GM21717 (cell line): ENCODE measurements around the gene SPAG8.

Source experiments
- ATAC-seq: cut with Tn5 transposase; IDR thresholded peaks from one replicate; pipeline ENCODE4 v1.9.1; 2021; ENCODE audit warnings: mild to moderate bottlenecking, moderate library complexity; ENCODE audit not compliant: unreplicated experiment

Gene SPAG8

DNA sequence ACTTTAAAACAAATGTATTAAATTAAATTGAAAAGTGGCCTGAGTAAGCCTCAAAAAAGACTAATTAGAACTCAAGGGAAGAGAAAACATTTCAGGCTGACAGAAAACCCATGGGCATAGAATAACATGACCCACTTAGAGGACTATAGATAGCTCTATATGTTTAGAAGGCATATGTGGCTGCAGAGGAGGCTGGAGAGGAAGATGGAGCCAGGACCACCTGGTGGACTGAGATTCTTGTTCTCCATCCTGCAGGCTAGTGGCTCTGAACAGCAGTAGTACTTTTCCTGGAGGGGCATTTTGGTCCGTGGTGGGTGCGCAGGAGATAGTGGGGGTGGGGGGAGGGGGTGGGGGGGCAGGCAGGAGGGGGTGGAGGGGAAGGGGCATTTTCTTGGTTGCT lies 31.0 kb downstream of the SPAG8 start:
- ATAC-seq = no peak

DNA sequence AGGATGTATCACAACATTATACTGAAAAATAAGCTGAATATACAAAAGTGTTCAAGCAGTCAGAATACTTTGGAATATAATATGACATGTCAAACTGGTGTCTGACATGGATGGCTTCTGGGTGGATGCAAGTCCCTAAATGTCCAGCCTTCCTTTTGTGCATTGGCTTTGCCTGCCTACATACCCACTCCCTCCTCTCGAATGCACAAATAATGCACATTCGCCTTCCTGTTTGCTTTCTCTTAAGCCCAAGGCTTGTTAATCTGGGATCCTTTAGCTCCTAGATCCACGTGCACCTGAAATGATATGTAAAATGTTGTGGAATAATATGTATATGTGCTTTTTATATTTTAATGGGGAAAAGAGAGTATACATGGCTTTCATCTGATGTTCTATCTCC lies 33.6 kb downstream of the SPAG8 start:
- ATAC-seq = no peak

DNA sequence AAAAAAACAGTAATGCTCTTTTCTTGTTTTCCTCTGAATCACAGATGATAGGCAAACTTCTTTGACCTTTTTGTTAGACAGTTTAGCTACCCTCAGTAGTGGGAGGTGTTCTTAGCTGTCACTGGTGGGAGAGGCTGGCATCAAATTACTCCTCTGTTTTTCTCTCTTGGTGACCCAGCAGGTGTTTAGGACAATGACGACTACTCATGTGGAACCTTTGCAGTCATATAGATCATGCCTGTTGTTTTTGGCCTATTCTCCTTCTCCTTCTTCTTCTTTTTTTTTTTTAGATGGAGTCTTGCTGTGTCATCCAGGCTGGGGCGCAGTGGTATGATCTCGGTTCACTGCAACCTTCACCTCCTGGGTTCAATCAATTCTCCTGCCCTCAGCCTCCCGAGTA lies 36.0 kb downstream of the SPAG8 start:
- ATAC-seq = no peak

DNA sequence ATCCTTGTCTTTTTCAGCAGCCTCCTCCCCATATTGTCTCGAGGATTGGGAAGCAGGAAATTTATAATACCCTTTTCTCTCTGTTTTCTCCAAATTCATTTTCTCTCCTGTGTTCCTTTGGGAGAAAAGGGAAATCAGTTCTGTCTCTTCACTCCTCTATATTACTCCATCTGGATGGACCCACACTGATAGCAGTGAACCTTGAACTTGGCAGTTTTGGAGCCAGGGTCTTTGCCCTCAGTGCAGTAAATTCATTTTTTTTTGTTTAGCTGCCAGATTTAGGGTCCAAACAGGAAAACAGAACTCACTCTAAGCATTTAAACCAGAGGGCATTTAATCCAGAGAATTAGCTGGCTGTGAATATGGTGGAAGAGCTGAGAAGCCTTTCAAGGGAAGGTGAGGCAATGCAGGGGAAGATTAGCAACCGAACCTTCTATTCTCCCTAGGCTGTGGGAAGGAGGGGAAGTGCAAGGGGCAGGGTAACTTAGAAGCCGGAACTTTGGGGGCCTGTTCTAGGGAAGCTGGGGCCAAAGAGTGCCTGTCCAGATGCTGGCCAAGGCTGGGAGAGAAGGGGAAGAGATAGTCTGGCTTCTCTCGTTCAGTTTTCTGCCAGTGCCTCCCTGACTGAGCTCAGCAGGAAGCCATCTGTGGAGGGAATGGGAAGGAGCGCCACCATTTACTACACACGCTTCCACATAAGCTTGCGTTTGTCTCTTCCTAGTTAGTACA lies 37.0 kb downstream of the SPAG8 start:
- no peak for ATAC-seq

DNA sequence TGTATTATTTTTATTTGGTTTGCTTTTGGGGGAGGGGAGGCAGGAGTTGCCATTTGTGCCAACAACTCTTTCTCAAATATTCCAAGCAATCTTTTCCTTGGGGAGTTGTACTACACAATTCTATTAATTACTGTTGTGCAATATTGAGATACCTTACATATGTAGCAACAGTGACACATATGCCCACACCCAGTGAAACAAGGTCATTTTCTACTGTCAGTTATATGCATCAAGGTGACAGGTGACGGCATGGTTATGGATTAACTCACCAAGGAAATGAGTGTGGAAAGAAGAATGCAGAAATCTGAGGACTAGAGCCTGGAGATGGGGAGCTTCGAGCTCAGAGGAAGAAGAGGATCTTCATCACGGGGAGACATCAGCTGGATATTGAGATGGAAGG lies 40.1 kb downstream of the SPAG8 start:
- no peak for ATAC-seq

DNA sequence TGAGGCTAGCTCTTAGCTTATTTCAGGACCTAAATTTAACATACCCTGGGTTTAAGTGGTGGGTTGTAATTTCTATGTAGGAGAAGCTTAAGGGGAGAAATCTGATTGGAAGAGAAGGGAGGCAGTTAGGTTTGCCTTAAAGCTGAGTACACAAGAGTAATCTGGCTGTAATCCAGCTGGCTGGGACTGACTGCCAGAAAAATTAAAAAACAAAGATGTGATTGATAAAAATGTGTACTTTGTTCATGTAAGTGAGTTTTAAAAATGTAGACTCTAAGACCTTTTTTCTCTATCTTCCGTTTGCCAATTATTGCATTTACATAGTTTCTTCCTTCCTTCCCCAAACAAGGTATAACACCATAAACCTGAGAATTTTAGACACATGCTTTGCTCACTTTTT lies 40.5 kb downstream of the SPAG8 start:
- ATAC-seq = no peak

DNA sequence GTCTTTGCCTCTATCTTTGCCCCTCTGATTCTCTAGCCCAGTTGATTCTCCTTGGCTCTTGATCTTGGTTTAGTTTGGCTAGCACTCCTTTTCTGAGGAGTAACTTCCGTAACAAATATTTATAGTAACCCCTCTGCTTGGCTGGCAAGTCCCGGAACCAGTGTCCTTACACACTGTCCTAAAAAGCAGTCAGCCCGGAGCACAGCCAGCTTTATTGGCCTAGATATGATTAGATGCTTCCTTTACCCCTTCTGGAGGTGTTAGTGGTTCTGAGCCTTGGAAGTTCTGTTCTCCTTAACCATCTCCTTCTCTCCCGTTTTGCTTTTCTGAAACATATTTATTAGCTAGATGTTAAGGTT lies 41.0 kb downstream of the SPAG8 start:
- no peak for ATAC-seq

DNA sequence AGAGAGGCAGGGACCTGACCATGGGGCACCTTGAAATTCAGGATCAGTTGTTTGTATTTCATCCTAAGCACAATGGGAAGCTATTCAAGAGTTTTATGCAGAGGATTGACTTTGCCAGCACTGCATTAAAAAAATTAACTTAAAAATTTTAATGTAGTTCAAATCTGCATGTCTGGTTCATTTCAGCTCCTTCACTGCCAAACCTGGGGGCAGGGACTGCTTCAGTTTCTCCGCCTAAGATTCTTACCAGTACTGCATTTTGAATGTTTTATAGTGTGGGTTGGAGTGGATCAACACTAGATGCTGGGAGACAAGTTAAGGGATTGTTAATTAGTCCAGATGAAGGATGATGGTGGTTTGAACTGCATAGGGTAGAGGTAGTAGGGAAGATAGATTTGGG lies 42.3 kb downstream of the SPAG8 start:
- ATAC-seq = no peak

DNA sequence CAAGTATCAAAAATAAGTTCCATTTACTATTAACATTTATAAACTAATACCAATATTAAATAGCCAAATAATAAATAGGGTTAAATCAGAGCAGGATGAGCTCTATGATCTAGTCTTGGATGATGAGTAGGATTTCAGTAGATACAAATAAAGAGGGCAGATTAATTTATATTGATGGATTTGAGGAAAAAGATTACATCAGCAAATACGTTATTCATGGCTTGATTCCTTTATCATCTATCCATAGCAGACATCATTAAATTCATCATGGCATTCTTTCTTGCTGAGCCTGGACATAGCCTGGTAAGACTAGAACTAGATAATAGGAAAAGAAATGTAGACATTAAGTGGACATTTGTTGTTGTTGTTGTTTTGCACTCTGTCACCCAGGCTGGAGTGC lies 44.6 kb downstream of the SPAG8 start:
- no peak for ATAC-seq

DNA sequence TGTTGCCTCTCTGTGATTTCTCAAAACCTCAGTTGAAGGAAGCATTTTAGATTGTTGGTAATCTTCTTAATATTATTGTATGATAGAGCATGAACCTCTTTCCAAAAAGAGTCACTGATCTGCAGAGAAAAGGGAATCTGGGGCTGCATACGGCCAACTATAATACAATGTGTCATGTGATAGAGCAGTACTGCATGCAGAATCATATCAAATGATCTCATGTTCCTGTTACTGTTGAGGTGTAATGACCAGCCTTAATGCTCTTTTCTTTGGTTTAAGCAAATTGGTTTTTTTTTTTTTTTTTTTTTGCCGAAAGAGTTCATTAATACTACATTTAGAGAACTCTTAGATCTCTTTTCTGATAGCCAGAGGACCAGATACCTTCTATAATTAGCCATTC lies 45.1 kb downstream of the SPAG8 start:
- no peak for ATAC-seq

DNA sequence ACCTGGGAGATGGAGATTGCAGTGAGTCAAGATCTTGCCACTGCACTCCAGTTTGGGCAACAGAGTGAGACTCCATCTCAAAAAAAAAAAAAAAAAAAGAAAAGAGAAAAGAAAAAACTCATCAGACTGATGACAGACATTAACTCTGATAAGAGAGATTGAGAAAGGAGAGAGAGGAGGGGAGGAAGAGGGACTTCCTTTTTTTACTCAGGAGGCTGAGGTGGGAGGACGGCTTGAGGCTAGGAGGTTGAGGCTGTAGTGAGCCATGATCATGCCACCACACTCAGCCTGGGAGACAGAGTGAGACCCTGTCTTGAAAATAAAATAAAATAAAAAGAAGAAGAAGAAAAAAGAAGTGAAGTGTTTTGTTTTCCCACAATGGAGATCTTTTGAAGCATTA lies 48.3 kb downstream of the SPAG8 start:
- ATAC-seq = no peak

DNA sequence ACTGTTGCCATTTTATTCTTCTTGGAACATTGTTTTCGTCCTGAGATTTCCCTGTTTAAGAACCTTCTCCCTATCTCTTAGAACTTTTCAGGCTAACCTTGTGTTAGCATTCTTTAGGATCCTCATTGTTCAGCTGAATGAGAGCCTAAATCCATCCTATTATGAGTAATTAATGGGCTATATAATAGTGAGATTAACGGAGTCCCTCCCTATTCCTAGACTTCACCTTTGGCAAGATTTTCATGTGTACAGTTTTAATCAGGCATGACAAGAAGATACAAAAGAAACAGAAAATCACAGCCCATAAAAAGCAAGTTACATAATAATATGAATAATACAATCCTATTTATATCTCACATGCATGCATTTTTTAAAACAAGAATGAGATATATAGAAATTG lies 48.9 kb downstream of the SPAG8 start:
- no peak for ATAC-seq

DNA sequence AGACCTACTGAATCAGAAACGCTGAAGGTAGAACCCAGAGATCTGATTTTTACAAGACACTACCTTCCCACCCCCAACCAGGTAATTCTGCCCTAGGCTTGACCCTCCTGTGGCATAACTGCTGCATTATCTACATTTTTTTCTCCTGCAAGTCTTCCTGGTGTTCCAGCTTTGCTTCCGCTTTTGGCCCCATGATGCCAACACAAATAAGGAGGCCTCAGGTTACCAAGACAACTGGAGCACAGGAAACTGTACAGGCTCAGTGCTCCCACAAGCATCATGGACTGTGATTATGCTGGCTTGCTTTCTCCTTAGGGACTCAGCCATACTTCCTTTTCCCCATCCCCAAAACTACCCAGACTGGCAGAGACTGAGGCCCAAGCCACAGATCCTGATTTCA lies 51.4 kb downstream of the SPAG8 start:
- no peak for ATAC-seq

DNA sequence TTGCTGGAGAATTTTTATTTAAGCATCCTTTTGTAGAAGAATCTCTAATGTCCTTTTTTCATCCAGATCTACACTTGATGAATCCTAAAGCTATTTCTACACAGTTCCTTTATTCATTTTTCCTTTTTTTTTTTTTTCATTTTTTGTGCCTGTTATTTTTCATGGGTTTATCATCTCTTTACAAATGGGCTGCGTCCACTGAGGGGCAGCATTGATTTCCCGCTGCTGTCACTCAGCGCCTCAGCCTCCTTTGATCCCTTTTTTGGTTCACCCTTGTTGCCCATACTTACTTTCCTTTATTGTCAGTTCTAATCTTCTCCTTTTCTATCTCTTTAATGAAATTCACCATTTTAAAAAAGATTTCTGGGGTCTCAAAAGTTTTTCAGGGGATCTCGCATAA lies 52.3 kb downstream of the SPAG8 start:
- no peak for ATAC-seq
